Inferior parietal cortex (tissue), 1 donor: ENCODE data around the gene GAL3ST3.
"Not testable (repeated sequence)": the region's sequence is repeated elsewhere in the genome, so short reads cannot be mapped to it uniquely, and the experiment has no call there.

Experiments used
- DNase-seq: peaks from one replicate; pipeline ENCODE4 v3.0.0-alpha.2; 2016; ENCODE audit errors: extremely low spot score

The GAL3ST3 gene

GRCh38 chr11:66048547-66049323 lies at the start of gene GAL3ST3:
Gene GAL3ST3 (minus strand): TSS chr11:66049161. CDS start chr11:66045415, 3,746 bp downstream.
- DNase-seq: no peak

- DNase-seq: not testable (repeated sequence)
Observed at GRCh38 chr11:66092125-66092524, 43.2 kb upstream of the GAL3ST3 start.

- no peak for DNase-seq
Observed at GRCh38 chr11:66090288-66090687, 41.3 kb upstream of the GAL3ST3 start.

- no peak for DNase-seq
Observed at GRCh38 chr11:66089067-66089466, 40.1 kb upstream of the GAL3ST3 start.

- no peak for DNase-seq
Observed at GRCh38 chr11:66087148-66087908, 38.4 kb upstream of the GAL3ST3 start.

- no peak for DNase-seq
Observed at GRCh38 chr11:66084821-66085475, 36.0 kb upstream of the GAL3ST3 start.

- no peak for DNase-seq
Observed at GRCh38 chr11:66083767-66084166, 34.8 kb upstream of the GAL3ST3 start.

GRCh38 chr11:66082946-66083698 lies 34.2 kb upstream of the GAL3ST3 start:
- no peak for DNase-seq

- no peak for DNase-seq
Observed at GRCh38 chr11:66081505-66081904, 32.5 kb upstream of the GAL3ST3 start.

- DNase-seq: no peak
Observed at GRCh38 chr11:66080055-66080817, 31.3 kb upstream of the GAL3ST3 start.

GRCh38 chr11:66078949-66079348 lies 30.0 kb upstream of the GAL3ST3 start:
- DNase-seq: not testable (repeated sequence)

- no peak for DNase-seq
Observed at GRCh38 chr11:66077927-66078326, 29.0 kb upstream of the GAL3ST3 start.

- no peak for DNase-seq
Observed at GRCh38 chr11:66076561-66076960, 27.6 kb upstream of the GAL3ST3 start.

GRCh38 chr11:66075273-66075672 lies 26.3 kb upstream of the GAL3ST3 start:
- DNase-seq: no peak

GRCh38 chr11:66073669-66074068 lies 24.7 kb upstream of the GAL3ST3 start:
- no peak for DNase-seq

GRCh38 chr11:66072518-66072917 lies 23.6 kb upstream of the GAL3ST3 start:
- no peak for DNase-seq

- DNase-seq: no peak
Observed at GRCh38 chr11:66072081-66072480, 23.1 kb upstream of the GAL3ST3 start.

- no peak for DNase-seq
Observed at GRCh38 chr11:66071381-66071801, 22.4 kb upstream of the GAL3ST3 start.

GRCh38 chr11:66070604-66071380 lies 21.8 kb upstream of the GAL3ST3 start:
- DNase-seq: no peak
